K562 (cell line): ENCODE data around the gene SUMF2. TPM values are rescaled to one million over a fixed set of nuclear protein-coding genes. Genes with fewer than 3 reads are reported as not detected.

Experiments used
- polyA plus RNA-seq, 8 experiments: library from polyadenylated mRNA; depleted of rRNA in 4 of 8; stranded (reverse) in 5 of 8; unstranded in 3 of 8; fragments of >200 nt; fragmentation: Nextera tagmentation in 2 of 8; fragmentation: Illumina TruSeq in 1 of 8; extraction: Ambion mirVana in 2 of 8; extraction: Trizol in 1 of 8; gene quantifications; 2 replicates each; pipeline versions ENCODE4 v1.2.1 to v1.2.3, GENCODE V29; 2011 to 2014; ENCODE audit warnings: inconsistent platforms in 1 of 8, missing spikeins in 1 of 8
- total RNA-seq, 7 experiments: library from RNA; depleted of rRNA in 6 of 7; stranded (reverse); fragments of >200 nt in 6 of 7; fragmentation: Illumina TruSeq in 2 of 7; extraction: Trizol in 2 of 7; gene quantifications; 2 replicates each; pipeline versions ENCODE4 v1.2.1 to v1.2.3, GENCODE V29; 2011 to 2021; ENCODE audit warnings: low replicate concordance in 1 of 7
- TF ChIP-seq, protein P1 (sequence below): fragments of 450-650 bp; IDR thresholded peaks from 2 replicates; pipeline ENCODE4 v1.6.1; 2016; ENCODE audit warnings: mild to moderate bottlenecking, moderate library complexity

SUMF2 gene
- total and polyA plus RNA-seq, 9 of the 15 experiments (the other 6 are each of a cell fraction or from before 2014, with no cell fraction given), result 39.0 to 113 (median 67.7) TPM

DNA sequence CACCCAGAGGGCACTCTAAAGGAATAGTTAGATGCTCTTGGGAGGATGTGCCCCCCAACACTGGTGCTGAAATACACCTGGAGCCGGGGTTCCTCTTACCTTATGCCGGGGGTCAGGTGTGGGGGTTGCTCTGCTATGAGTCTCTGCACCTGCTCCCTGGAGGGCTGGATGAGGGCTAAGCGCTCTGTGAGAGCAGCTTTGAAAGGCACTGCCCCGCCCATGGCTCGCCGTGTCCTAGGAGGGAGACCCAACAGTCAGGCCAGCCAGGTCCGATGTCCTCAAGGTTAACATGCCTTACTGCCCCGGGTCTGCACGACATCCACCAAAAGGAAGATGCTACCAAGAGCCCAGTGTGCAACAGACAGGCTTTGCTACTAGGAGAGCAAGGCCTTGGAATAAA, 44.6 kb upstream of the SUMF2 start (continued):
- TF ChIP-seq, protein P1, sequence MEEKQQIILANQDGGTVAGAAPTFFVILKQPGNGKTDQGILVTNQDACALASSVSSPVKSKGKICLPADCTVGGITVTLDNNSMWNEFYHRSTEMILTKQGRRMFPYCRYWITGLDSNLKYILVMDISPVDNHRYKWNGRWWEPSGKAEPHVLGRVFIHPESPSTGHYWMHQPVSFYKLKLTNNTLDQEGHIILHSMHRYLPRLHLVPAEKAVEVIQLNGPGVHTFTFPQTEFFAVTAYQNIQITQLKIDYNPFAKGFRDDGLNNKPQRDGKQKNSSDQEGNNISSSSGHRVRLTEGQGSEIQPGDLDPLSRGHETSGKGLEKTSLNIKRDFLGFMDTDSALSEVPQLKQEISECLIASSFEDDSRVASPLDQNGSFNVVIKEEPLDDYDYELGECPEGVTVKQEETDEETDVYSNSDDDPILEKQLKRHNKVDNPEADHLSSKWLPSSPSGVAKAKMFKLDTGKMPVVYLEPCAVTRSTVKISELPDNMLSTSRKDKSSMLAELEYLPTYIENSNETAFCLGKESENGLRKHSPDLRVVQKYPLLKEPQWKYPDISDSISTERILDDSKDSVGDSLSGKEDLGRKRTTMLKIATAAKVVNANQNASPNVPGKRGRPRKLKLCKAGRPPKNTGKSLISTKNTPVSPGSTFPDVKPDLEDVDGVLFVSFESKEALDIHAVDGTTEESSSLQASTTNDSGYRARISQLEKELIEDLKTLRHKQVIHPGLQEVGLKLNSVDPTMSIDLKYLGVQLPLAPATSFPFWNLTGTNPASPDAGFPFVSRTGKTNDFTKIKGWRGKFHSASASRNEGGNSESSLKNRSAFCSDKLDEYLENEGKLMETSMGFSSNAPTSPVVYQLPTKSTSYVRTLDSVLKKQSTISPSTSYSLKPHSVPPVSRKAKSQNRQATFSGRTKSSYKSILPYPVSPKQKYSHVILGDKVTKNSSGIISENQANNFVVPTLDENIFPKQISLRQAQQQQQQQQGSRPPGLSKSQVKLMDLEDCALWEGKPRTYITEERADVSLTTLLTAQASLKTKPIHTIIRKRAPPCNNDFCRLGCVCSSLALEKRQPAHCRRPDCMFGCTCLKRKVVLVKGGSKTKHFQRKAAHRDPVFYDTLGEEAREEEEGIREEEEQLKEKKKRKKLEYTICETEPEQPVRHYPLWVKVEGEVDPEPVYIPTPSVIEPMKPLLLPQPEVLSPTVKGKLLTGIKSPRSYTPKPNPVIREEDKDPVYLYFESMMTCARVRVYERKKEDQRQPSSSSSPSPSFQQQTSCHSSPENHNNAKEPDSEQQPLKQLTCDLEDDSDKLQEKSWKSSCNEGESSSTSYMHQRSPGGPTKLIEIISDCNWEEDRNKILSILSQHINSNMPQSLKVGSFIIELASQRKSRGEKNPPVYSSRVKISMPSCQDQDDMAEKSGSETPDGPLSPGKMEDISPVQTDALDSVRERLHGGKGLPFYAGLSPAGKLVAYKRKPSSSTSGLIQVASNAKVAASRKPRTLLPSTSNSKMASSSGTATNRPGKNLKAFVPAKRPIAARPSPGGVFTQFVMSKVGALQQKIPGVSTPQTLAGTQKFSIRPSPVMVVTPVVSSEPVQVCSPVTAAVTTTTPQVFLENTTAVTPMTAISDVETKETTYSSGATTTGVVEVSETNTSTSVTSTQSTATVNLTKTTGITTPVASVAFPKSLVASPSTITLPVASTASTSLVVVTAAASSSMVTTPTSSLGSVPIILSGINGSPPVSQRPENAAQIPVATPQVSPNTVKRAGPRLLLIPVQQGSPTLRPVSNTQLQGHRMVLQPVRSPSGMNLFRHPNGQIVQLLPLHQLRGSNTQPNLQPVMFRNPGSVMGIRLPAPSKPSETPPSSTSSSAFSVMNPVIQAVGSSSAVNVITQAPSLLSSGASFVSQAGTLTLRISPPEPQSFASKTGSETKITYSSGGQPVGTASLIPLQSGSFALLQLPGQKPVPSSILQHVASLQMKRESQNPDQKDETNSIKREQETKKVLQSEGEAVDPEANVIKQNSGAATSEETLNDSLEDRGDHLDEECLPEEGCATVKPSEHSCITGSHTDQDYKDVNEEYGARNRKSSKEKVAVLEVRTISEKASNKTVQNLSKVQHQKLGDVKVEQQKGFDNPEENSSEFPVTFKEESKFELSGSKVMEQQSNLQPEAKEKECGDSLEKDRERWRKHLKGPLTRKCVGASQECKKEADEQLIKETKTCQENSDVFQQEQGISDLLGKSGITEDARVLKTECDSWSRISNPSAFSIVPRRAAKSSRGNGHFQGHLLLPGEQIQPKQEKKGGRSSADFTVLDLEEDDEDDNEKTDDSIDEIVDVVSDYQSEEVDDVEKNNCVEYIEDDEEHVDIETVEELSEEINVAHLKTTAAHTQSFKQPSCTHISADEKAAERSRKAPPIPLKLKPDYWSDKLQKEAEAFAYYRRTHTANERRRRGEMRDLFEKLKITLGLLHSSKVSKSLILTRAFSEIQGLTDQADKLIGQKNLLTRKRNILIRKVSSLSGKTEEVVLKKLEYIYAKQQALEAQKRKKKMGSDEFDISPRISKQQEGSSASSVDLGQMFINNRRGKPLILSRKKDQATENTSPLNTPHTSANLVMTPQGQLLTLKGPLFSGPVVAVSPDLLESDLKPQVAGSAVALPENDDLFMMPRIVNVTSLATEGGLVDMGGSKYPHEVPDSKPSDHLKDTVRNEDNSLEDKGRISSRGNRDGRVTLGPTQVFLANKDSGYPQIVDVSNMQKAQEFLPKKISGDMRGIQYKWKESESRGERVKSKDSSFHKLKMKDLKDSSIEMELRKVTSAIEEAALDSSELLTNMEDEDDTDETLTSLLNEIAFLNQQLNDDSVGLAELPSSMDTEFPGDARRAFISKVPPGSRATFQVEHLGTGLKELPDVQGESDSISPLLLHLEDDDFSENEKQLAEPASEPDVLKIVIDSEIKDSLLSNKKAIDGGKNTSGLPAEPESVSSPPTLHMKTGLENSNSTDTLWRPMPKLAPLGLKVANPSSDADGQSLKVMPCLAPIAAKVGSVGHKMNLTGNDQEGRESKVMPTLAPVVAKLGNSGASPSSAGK, result no peak
